ENCODE measurements around the gene PCNX2.

DNA sequence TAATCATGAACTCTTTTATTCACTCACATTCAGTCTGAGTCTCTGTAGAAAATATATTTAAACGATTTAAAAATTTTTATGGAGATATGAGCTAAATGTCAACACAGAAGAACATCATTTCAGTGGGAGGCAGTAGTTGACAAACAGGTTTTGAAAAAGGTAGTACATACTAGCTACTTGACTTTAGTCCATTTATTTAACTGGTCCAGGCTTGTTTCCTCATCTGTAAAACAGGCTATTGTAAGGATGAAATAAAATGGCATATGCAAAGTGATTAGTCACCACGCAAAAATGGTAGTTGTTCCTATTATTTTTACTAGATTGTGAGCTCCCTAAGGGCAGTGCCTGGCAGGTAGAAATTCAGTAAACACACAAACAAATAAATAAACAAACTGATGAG is 270.0 kb downstream of the PCNX2 start:
- TF ChIP-seq, protein P1, sequence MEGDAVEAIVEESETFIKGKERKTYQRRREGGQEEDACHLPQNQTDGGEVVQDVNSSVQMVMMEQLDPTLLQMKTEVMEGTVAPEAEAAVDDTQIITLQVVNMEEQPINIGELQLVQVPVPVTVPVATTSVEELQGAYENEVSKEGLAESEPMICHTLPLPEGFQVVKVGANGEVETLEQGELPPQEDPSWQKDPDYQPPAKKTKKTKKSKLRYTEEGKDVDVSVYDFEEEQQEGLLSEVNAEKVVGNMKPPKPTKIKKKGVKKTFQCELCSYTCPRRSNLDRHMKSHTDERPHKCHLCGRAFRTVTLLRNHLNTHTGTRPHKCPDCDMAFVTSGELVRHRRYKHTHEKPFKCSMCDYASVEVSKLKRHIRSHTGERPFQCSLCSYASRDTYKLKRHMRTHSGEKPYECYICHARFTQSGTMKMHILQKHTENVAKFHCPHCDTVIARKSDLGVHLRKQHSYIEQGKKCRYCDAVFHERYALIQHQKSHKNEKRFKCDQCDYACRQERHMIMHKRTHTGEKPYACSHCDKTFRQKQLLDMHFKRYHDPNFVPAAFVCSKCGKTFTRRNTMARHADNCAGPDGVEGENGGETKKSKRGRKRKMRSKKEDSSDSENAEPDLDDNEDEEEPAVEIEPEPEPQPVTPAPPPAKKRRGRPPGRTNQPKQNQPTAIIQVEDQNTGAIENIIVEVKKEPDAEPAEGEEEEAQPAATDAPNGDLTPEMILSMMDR (IDR thresholded peaks at IDR 0.05; ENCODE audit: insufficient read depth, low read length, poor library complexity, severe bottlenecking): no peak
- TF ChIP-seq EZH2phosphoT487 (conservative IDR thresholded peaks at IDR 0.05; ENCODE audit: low read length): no peak
